Upper lobe of left lung (tissue), 6 donors: Measurements from ENCODE around the gene SKA3. TPM values are rescaled to one million over a fixed set of nuclear protein-coding genes. Genes with fewer than 3 reads are reported as not detected.

Source experiments
- ATAC-seq, 2 donors: fragments of 200-7000 bp; cut with Tn5 transposase; one replicate each; pipeline ENCODE4 v1.9.1; 2022; ENCODE audit warnings: mild to moderate bottlenecking in 2 of 2, moderate library complexity in 2 of 2; ENCODE audit not compliant: low FRiP score in 2 of 2
- DNase-seq, 2 donors: peaks; one replicate each; pipeline ENCODE4 v3.0.0-alpha.2; 2019 to 2020
- H3K27ac ChIP-seq, 4 donors: fragments of 200-600 bp; sonication (generic); one replicate each; pipeline ENCODE4 v1.5.1; 2016 to 2019
- H3K27me3 ChIP-seq, 4 donors: fragments of 200-600 bp; sonication (generic); one replicate each; pipeline ENCODE4 v1.5.1; 2017 to 2019
- H3K36me3 ChIP-seq, 4 donors: fragments of 200-600 bp; sonication (generic); one replicate each; pipeline ENCODE4 v1.5.1; 2016 to 2019
- H3K4me1 ChIP-seq, 4 donors: fragments of 200-600 bp; sonication (generic); one replicate each; pipeline ENCODE4 v1.5.1; 2018 to 2019
- H3K4me3 ChIP-seq, 4 donors: fragments of 200-600 bp; sonication (generic); one replicate each; pipeline ENCODE4 v1.5.1; 2017 to 2019; ENCODE audit warnings: mild to moderate bottlenecking in 2 of 4, moderate library complexity in 1 of 4
- H3K9me3 ChIP-seq, 4 donors: fragments of 200-600 bp; sonication (generic); one replicate each; pipeline ENCODE4 v1.5.1; 2018 to 2019
- EP300 ChIP-seq, 4 donors: sonication (generic); formaldehyde crosslinking; IDR thresholded peaks; one replicate each; pipeline ENCODE4 v1.5.1; 2017; ENCODE audit warnings: antibody characterized with exemption in 4 of 4, control low read depth in 2 of 4
- POLR2AphosphoS5 ChIP-seq, 2 donors: sonication (generic); formaldehyde crosslinking; IDR thresholded peaks; one replicate each; pipeline ENCODE4 v1.5.1; 2017; ENCODE audit warnings: antibody characterized with exemption in 2 of 2
- WGBS, 2 donors: methylation state at CpG; one replicate each; pipeline ENCODE4 v1.1.5; 2017 to 2018; 5-methylcytosine and 5-hydroxymethylcytosine counted together
- small RNA-seq, 4 donors: library from RNA; depleted of rRNA; stranded (forward); fragments of <200 nt; gene quantifications; one replicate each; pipeline ENCODE3, GENCODE V24; 2016
- total RNA-seq, 6 donors: library from RNA; depleted of rRNA in 4 of 6; stranded (reverse); fragments of >200 nt in 4 of 6; gene quantifications; one replicate each; pipeline versions ENCODE4 v1.1.0 to v1.2.1, GENCODE V29; 2016 to 2021
- TF ChIP-seq, protein P1 (sequence below), 6 experiments: fragments of 450-650 bp in 4 of 6; fragments of 200-600 bp in 2 of 6; sonication (generic) in 2 of 6; IDR thresholded peaks; one replicate each; pipeline ENCODE4 v1.5.1; 2016 to 2019; ENCODE audit warnings: antibody characterized with exemption in 6 of 6
- donor health status: DM: no; HTN: no; CAD: no; lungs with moderate emphysema.
- donor health status: DM: no; HTN: yes; CAD: no; lungs with severe emphysema.

SKA3 gene
- total RNA-seq, 6 donors from 2014 or later, result 1.0 to 3.0 (median 1.4) TPM; not detected in 1

DNA sequence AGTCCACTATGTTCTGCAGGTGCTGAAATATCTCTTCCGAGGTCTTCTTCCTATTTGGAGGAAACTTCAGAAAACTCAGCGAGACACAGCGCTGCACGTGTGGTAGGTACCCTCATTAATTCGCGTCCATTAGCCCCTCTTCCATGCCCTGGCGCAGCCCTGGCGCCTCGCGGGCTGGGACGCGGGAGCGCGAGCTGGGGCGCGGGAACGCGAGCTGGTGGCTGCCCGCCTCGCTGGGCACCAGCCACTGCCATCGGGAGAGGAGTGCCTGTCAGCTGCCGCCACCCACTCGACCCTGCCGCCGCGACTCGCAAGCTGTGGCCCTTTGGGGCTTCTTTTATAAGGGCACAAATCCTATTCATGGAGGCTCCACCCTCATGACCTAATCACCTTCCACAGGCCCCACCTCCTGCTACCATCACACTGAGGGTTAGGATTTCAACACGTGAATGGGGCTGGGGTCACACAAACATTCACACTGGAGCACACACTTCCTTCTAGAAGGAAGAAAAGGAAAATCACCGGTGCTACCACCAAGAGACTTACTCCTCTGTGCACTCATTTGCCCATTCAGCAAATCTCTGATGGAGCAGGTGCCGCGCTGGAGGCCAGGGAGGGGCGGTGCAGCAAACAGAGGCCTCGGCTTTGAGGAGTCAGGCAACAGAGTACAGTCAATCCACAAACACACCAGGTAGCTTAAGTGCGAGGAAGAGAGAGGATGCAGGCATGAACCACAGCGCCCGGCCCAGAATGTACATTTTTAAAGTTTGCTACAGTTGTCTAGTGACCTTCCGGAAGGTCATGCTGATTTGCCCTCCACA is 71.9 kb downstream of the SKA3 start:
- Histone ChIP-seq H3K4me1 (no peaks in the 10 kb centered on the region), H3K27ac (no peak overlapping the region), H3K4me3 (no peak overlapping the region), H3K36me3 (no peaks in the 10 kb centered on the region), H3K9me3 (no peaks in the 10 kb centered on the region), H3K27me3 (no peaks in the 10 kb centered on the region)
- DNase-seq (peak in 1 of 2 donors; percentile 66), ATAC-seq (no peak)
- WGBS, 2 donors, result 94% methylated on average over 30 to 37 of the region's 37 CpGs
- TF ChIP-seq, protein P1, sequence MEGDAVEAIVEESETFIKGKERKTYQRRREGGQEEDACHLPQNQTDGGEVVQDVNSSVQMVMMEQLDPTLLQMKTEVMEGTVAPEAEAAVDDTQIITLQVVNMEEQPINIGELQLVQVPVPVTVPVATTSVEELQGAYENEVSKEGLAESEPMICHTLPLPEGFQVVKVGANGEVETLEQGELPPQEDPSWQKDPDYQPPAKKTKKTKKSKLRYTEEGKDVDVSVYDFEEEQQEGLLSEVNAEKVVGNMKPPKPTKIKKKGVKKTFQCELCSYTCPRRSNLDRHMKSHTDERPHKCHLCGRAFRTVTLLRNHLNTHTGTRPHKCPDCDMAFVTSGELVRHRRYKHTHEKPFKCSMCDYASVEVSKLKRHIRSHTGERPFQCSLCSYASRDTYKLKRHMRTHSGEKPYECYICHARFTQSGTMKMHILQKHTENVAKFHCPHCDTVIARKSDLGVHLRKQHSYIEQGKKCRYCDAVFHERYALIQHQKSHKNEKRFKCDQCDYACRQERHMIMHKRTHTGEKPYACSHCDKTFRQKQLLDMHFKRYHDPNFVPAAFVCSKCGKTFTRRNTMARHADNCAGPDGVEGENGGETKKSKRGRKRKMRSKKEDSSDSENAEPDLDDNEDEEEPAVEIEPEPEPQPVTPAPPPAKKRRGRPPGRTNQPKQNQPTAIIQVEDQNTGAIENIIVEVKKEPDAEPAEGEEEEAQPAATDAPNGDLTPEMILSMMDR (IDR thresholded peaks at IDR 0.05), result no peak
- no peak for TF ChIP-seq POLR2AphosphoS5 (IDR thresholded peaks at IDR 0.05)
- no peak for TF ChIP-seq EP300 (IDR thresholded peaks at IDR 0.05)

Small RNA genes within 50 kb of the gene (small RNA-seq; reads per million reads assigned to genes)
- 0 reads per million in 4 donors for gene AL158032.1
- 0 reads per million in 4 donors for gene RF00086
- 0 reads per million in 4 donors for gene RF02116

Other genes starting within 250 kb of the SKA3 start
- gene LATS2, start 115.0 kb downstream of the SKA3 start, total RNA-seq, result 10 to 100 TPM; 26.2 to 44.4 (median 39.5) TPM
- gene SAP18, start 36.4 kb downstream of the SKA3 start, total RNA-seq, result 100 to 1,000 TPM in 2 of 6 donors, 10 to 100 TPM in 4; 18.9 to 200 (median 50.8) TPM
- 10 to 100 TPM; 17.8 to 36.3 (median 23.9) TPM for gene MRPL57, start 106 bp upstream of the SKA3 start, total RNA-seq